PFSK-1 (cell line): ENCODE measurements around the gene RRP1.

Experiments used
- FOXP2 ChIP-seq: optimal IDR thresholded peaks from 2 replicates; pipeline ENCODE3; 2011; ENCODE audit warnings: borderline replicate concordance, control low read depth, inconsistent platforms; ENCODE audit not compliant: insufficient read depth; ENCODE audit errors: extremely low read length, extremely low read depth
- POLR2AphosphoS5 ChIP-seq: IDR thresholded peaks from 2 replicates; pipeline ENCODE4 v1.6.1; 2012; ENCODE audit warnings: low read depth, mild to moderate bottlenecking, control low read depth, low read length, moderate library complexity
- REST ChIP-seq, 2 experiments: IDR thresholded peaks; 2 replicates each; pipeline versions ENCODE4 v1.6.1 to v1.8.0; 2011 to 2012; ENCODE audit warnings: low read depth in 2 of 2, low read length in 2 of 2, control low read depth in 1 of 2, inconsistent platforms in 1 of 2, mild to moderate bottlenecking in 1 of 2, moderate library complexity in 1 of 2; ENCODE audit not compliant: insufficient read depth in 1 of 2
- SIN3A ChIP-seq: IDR thresholded peaks from 2 replicates; pipeline ENCODE4 v1.6.1; 2012; ENCODE audit warnings: mild to moderate bottlenecking, low read length, moderate library complexity, borderline replicate concordance; ENCODE audit not compliant: insufficient read depth
- TAF1 ChIP-seq: IDR thresholded peaks from 2 replicates; pipeline ENCODE4 v1.6.1; 2012; ENCODE audit warnings: low read length, control low read depth, borderline replicate concordance; ENCODE audit not compliant: insufficient read depth

The RRP1 gene

DNA sequence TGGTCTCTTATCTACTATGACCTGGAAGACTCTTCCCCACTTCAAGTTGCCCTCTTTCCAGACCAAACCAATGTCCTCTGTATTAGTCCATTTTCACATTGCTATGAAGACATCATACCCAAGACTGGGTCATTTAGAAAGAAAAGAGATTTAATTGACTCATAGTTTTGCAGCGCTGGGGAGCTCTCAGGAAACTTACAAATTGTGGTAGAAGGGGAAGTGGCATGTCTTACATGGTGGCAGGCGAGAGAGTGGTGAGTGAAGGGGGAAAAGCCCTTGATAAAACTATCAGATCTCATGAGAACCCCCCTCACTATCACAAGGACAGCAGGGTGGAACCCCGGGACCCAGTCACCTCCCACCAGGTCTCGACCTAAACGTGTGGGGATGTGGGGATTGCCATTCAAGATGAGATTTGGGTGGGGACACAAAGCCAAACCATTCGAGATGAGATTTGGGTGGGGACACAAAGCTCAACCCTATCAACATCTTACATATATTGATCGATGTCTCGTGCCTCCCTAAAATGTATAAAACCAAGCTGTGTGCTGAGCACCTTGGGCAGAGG lies 61.4 kb downstream of the RRP1 start:
- TF ChIP-seq SIN3A (no peak), FOXP2 (no peak)

DNA sequence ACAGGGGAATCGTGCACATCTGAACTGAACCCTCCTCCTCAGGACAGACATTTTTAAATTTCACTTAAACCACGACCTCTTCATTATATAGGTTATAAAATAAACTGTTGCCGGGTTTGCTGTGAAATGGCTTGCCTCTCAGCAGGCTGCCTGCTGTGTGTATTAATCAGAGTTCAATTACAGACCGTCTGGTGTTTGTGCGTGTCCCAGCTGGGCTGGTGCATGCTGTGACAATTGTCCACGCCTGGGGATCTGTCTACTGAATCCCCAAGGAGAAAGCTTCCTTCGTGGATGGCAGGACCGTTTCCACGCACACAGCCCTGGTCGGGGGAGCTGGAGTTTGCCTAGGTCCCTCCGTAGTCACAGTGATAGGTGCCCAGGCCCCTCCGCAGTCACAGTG lies 62.2 kb downstream of the RRP1 start:
- TF ChIP-seq SIN3A: no peak

GRCh38 chr21:43853851-43854772 lies 64.7 kb downstream of the RRP1 start:
- no peak for TF ChIP-seq TAF1
- TF ChIP-seq FOXP2: no peak
- no peak for TF ChIP-seq SIN3A
- TF ChIP-seq REST (IDR thresholded peaks at IDR 0.05; ENCODE audit: insufficient read depth in 1 of 2, low read depth in 2 of 2, low read length in 2 of 2): no peak
- TF ChIP-seq POLR2AphosphoS5: no peak
